ENCODE results near the gene ATP2A1. TPM values are rescaled to one million over a fixed set of nuclear protein-coding genes. Genes with fewer than 3 reads are reported as not detected.

The ATP2A1 gene
- total and polyA plus RNA-seq, 2 of the 13 experiments (the other 11 are each of a cell fraction or from before 2014, with no cell fraction given) = 3.2 to 12.5 TPM

- TF ChIP-seq AKNA (CRISPR knock-in tag; IDR thresholded peaks at IDR 0.05; ENCODE audit: borderline replicate concordance) (no peak), NR2F2 (IDR thresholded peaks at IDR 0.05; ENCODE audit: borderline replicate concordance, low read depth) (no peak), ZNF740 (CRISPR knock-in tag; IDR thresholded peaks at IDR 0.05) (no peak), ZKSCAN8 (CRISPR knock-in tag; IDR thresholded peaks at IDR 0.05; ENCODE audit: borderline replicate concordance) (no peak), KDM6A (CRISPR knock-in tag; IDR thresholded peaks at IDR 0.05; ENCODE audit: low read depth) (peak; percentile 76), ZBTB7A (CRISPR knock-in tag; IDR thresholded peaks at IDR 0.05) (no peak), AGO1 (IDR thresholded peaks at IDR 0.05; ENCODE audit: low read depth, low read length, poor library complexity, severe bottlenecking) (peak; percentile 21), POLR2AphosphoS2 (IDR thresholded peaks at IDR 0.05; ENCODE audit: low read depth, low read length) (no peak), ARID5B (CRISPR knock-in tag; IDR thresholded peaks at IDR 0.05) (peak; percentile 53), ZNF713 (CRISPR knock-in tag; IDR thresholded peaks at IDR 0.05) (no peak), DRAP1 (CRISPR knock-in tag; IDR thresholded peaks at IDR 0.05) (no peak), ZNF605 (CRISPR knock-in tag; IDR thresholded peaks at IDR 0.05) (no peak), GABPB1 (CRISPR knock-in tag; IDR thresholded peaks at IDR 0.05) (peak; percentile 75; the same call in 1 of the 2 replicates), ARID3A (IDR thresholded peaks at IDR 0.05; ENCODE audit: low read depth, low read length) (no peak), NONO (IDR thresholded peaks at IDR 0.05) (no peak), NONO (CRISPR knock-in tag; conservative IDR thresholded peaks at IDR 0.05) (peak; percentile 60), CEBPG (CRISPR knock-in tag; IDR thresholded peaks at IDR 0.05) (no peak), ZNF549 (CRISPR knock-in tag; IDR thresholded peaks at IDR 0.05) (no peak), ESRRA (CRISPR knock-in tag; IDR thresholded peaks at IDR 0.05; ENCODE audit: low read depth) (no peak)
Measured at GRCh38 chr16:28865722-28866453, 12.4 kb upstream of the ATP2A1 start (continued).

All from HepG2 (cell line).